H7 (cell line): ENCODE measurements around the gene BHMT2. TPM values are rescaled to one million over a fixed set of nuclear protein-coding genes. Genes with fewer than 3 reads are reported as not detected.

Experiments
- DNase-seq: peaks from one replicate; pipeline ENCODE4 v3.0.0; 2012
- H3K27me3 ChIP-seq: 2 replicates; pipeline ENCODE4 v1.6.0; 2011; ENCODE audit warnings: mild to moderate bottlenecking, low read length; ENCODE audit not compliant: control insufficient read depth, insufficient read depth
- H3K36me3 ChIP-seq: replicated peaks from 2 replicates; pipeline ENCODE4 v1.5.1; 2011; ENCODE audit warnings: low read length; ENCODE audit not compliant: control insufficient read depth, insufficient read depth
- H3K4me3 ChIP-seq: 2 replicates; pipeline ENCODE4 v1.5.1; 2011; ENCODE audit warnings: low read depth, mild to moderate bottlenecking, control low read depth, low read length, moderate library complexity; ENCODE audit not compliant: insufficient read depth
- total RNA-seq: library from RNA; depleted of rRNA; stranded (reverse); fragments of >200 nt; shearing (Covaris generic); gene quantifications from 2 replicates; pipeline ENCODE4 v1.2.3, GENCODE V29; 2014

Gene BHMT2
- total RNA-seq, 1 experiment from 2014 or later: not detected

DNA sequence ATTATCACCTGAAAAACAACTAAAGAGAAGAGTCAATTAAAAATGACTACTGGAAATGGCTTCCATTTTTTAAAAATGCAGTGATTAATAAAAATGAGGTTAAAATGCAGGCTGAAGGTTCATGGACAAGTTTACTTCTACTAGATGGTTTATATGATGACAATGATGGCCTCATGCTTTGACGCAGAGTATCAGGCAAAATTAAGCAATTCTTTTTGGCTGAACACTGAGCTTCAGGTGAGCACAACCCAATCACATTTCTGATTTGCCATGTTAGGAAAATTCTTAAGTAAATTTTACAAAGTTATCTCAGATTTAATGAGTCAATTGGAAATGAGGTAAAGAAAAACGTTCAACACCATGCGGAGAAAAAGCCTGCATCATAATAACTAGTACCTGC, 22.4 kb upstream of the BHMT2 start:
- Histone ChIP-seq H3K4me3 (no peak overlapping the region), H3K36me3 (no peaks in the 10 kb centered on the region), H3K27me3 (no peaks in the 10 kb centered on the region)
- DNase-seq: no peak

DNA sequence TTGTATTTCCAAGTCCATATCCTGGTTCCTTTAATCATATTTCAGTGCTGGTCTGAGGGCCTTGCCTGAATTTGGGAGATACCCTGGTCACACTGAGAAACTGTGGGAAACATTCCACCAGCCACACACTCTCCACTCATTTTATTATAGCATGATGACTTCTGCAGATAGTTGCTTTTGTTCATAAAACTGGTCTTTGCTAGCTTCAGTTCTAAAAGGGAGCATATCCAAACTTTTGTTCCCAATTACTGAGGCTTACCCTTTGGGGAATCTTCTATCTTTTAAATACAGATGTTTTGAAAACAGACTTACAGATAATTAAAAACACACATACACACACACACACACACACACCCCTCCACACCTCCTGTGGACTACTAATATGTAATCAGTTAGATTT, 21.1 kb upstream of the BHMT2 start:
- H3K27me3 ChIP-seq: no peaks in the 10 kb centered on the region
- H3K36me3 ChIP-seq: no peaks in the 10 kb centered on the region
- no peak overlapping the region for H3K4me3 ChIP-seq
- no peak for DNase-seq

DNA sequence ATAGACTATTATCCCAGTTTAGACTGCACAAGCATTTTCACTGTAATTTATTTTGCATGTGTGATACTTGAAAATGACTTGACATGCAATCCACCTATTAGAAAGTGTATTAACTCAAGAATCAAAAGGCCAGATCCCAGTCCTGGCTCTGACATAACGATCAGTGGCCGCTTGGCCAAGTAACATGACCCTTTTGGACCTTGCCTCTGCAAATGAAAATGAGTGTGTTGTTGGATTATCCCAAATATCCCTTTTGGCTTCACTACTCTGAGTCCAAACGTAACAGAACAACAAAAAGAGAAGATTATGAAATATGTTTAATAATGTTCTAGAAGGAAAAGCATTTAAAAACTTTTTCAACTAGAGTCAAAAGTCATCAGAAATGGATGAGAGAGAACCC, 19.1 kb upstream of the BHMT2 start:
- no peak for DNase-seq
- H3K27me3 ChIP-seq: no peaks in the 10 kb centered on the region
- no peaks in the 10 kb centered on the region for H3K36me3 ChIP-seq
- no peak overlapping the region for H3K4me3 ChIP-seq

DNA sequence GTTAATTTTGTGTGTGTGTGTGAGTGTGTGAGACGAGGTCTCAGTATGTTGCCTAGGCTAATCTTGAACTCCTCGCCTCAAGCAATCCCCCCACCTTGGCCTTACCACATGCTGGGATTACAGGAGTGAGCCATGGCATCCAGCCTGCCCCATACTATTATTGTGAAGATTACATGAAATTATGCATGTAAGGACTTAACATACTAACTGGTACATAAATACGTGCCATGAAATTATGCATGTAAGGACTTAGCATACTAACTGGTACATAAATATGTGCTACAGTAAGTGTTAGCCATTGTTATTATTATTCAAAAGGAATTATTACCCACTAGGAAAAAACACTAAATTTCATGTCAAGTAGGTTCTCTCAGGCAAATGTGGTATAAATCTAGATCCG, 16.2 kb upstream of the BHMT2 start:
- no peaks in the 10 kb centered on the region for H3K36me3 ChIP-seq
- H3K4me3 ChIP-seq: no peak overlapping the region
- DNase-seq: no peak
- no peaks in the 10 kb centered on the region for H3K27me3 ChIP-seq

DNA sequence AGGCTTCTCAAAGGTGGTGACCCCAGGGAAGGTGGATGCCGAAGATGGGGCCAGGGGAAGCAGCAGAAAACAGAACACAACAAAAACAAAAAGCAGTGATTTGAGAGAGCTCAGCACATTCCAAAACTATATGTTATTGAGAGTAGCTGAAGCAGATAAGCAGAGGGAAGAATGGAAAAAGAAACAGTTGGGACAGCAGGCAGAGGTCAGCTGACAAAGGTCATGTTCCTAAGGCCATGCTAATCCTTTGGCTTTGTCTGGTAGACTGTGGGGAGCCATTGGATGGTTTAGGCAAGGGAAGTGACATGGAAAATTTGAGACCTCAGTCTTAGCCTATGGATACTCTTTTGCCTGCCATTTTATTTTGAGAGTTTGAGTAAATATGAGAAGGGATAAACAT, 14.6 kb upstream of the BHMT2 start:
- no peaks in the 10 kb centered on the region for H3K27me3 ChIP-seq
- H3K4me3 ChIP-seq: no peak overlapping the region
- no peak for DNase-seq
- no peaks in the 10 kb centered on the region for H3K36me3 ChIP-seq

DNA sequence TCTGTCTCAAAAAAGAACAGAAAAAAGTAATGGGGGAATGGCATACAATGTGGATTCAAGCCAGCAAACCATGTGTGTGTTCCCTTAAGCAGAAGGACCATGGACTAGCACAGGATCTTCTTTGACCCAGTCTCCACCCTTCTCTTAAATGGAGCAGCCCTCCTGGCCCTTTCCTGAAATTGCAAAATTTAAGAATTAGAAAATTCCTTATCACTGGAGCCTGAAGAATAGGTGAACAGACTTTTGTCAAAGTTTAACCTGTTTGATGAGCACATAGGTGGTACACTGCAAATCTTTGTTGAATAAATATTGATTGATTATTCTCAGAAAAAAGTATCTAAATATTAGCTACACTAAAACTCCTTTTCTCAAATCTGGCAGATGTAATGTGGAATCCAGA, 12.7 kb upstream of the BHMT2 start:
- Histone ChIP-seq H3K4me3 (no peak overlapping the region), H3K36me3 (no peaks in the 10 kb centered on the region), H3K27me3 (no peaks in the 10 kb centered on the region)
- DNase-seq: no peak

DNA sequence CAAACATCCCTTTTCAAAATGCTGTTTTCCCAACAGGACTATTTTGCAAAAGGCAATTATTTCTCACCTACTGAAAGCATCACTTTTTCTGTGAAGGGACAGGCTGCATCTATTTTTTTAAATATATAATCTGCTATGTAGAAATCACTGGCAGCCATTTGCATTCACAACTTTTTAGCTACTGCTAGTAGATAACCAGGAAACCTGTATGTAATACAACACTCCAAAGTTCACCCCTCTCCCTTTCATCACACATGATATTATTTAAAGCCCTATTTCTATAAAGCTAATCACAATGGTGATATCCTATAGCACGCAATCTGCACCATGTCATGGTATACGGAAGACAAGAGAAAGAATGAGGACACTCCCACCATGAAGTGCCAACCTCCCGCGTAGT, 9.9 kb upstream of the BHMT2 start:
- no peaks in the 10 kb centered on the region for H3K27me3 ChIP-seq
- DNase-seq: no peak
- H3K4me3 ChIP-seq: no peak overlapping the region
- no peaks in the 10 kb centered on the region for H3K36me3 ChIP-seq

DNA sequence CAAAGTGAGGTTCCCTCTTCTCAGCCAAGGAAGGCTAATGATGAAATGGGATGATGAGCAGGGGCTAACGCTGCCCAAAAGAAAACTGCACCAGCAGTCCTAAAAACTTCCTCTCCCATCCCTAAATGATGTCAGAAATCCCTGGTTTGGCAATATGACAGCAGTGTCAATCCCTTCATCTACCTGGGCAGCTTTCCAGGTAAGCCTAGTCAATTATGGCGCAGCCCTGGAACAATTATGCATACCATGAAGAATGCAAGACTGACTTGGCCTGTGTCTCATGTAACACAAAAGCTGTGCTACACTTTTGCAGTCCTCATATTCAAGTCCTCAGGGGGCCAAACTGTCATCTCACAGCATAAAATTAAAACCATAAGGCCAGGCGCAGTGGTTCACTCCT, 7.1 kb upstream of the BHMT2 start:
- no peaks in the 10 kb centered on the region for H3K27me3 ChIP-seq
- H3K36me3 ChIP-seq: no peaks in the 10 kb centered on the region
- no peak for DNase-seq
- H3K4me3 ChIP-seq: no peak overlapping the region

DNA sequence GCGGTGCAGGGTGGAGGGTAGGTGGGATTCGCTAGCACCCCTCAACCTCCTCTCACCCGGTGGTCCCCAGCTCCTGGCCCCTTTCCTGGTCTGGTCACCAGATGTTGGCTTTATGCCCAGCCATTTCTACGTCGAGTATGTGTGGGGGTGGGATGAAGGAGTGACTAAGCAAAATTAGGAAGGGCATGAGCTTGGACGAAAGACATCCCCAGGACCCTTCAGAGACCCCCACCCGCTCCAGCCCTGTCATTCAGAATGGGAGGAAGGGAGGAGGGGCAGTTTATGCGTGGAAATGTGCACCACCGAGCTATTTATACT, 742 bp downstream of the BHMT2 start:
- Histone ChIP-seq H3K27me3 (no peaks in the 10 kb centered on the region), H3K4me3 (no peak overlapping the region), H3K36me3 (no peaks in the 10 kb centered on the region)
- no peak for DNase-seq

DNA sequence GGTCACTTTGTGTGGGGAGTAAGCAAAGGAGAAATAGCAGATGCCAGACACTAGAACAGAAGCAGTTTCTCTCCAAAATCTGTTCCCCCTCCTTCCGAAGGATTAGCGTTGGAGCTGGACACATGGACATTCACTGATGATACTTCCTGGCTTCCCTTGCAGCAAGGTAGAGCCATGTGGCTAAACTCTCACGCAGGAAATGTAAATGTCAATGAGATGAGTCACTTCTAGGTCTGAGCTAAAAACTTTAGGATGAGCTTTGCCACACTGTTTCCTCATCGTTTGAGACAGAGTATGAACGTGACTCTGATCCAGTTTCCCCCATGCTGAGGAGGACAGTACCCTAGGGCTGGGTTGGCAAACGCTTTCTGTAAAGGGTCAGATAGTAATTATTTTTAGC, 5.1 kb downstream of the BHMT2 start:
- Histone ChIP-seq H3K36me3 (no peaks in the 10 kb centered on the region), H3K27me3 (no peaks in the 10 kb centered on the region), H3K4me3 (no peak overlapping the region)
- DNase-seq: no peak

DNA sequence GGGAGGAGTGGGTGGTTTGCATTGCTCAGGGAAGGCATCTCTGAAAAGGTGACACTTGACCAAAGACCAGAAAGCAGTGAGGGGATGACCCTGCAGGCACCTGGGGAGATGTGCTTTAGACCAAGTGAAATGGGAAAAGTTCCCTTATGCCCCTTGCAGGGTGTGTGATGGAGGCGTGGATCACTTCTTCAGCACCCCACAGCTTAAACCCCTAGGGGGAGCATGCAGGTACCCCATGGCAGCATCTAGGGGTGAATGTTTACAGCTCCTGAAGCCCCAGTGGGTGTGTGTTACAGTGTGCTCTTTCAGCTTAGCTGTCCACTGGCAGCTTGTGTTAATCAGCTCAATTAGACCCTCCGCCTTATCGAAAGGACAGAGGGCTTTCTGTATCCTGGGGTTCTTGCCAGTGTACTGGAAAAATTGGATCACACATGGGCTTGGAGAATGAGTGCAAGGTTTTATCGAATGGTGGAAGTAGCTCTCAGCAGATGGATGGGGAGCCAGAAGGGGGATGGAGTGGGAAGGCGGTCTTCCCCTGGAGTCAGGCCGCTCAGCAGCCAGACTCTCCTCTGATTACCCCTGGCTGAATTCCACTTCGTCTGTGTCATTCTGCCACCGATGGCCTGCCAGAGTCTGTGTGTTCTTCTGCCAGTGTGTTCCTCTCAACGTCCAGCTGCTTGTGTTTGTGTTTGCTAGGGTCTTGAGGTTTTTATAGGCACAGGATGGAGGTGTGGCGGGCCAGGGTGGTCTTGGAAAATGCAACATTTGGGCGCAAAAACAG, 6.3 kb downstream of the BHMT2 start:
- H3K36me3 ChIP-seq: no peaks in the 10 kb centered on the region
- DNase-seq: no peak
- H3K4me3 ChIP-seq: no peak overlapping the region
- H3K27me3 ChIP-seq: no peaks in the 10 kb centered on the region

DNA sequence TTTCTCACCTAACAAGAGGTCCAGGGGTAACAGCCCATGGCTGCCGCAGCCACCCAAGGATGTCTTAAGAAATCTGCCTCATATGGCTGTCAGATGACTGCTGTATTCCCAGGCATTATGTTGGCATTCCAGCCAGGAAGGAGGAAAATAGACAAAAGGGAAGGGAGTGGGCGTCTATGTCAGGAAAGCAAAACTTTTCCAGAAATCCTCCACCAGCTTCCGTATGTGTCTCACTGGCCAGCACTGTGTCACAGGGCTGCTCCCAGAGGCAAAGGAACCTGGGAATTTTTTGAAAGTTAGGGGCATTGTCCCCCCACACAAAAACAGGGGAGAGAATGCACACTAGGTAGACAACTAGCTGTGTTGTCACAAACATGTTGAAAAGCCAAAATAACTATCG, 7.3 kb downstream of the BHMT2 start:
- Histone ChIP-seq H3K27me3 (no peaks in the 10 kb centered on the region), H3K4me3 (no peak overlapping the region), H3K36me3 (no peaks in the 10 kb centered on the region)
- DNase-seq: no peak

DNA sequence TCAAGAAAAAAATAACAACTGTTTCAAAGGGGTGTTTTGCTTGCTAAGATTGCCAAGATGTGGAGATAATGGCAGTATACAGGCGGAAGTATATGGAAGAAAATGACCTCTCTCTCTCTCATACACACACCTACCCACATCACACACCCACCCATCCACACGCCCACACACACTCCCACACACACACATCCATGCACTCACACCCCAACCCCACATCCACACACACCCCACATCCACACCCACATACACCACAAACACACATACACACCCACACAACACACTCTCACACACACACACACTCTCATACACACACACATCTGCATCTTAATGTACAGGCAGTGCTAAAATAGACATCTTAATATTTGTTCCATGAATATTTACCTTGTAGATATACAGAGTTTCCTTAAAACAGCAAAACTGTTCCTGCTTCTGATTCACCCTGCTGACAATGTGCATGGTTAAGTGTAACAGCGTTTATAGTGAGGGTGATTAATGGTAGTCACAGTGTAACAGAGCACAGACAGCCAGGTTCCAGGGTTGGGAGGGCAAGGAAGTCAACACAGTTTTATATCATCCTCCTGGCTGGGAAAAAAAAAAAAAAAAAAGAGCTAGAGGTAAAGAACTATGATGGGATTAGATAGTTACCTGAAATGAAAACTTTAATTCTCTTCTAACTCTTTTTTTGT, 8.3 kb downstream of the BHMT2 start:
- no peaks in the 10 kb centered on the region for H3K27me3 ChIP-seq
- no peak for DNase-seq

DNA sequence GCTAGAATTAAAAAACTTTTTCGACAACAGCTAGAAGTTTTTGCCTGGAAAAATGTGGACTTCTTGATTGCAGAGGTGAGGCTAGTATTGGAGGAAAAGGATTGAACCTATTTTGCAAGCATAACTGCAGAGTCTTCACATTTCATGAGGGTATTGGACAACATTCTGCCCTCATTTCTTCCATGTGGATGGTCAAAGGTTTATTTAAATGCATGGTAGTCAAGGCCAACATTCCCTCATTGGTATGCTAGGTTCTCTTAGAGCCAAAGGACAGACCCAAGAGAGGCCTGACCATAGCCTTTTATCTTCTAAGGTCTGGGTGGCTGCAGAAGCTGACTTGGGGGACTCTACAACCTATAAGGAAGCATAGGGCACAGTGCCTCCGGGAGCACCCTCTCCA, 11.2 kb downstream of the BHMT2 start:
- DNase-seq: no peak
- Histone ChIP-seq H3K27me3 (no peaks in the 10 kb centered on the region), H3K4me3 (no peak overlapping the region), H3K36me3 (no peaks in the 10 kb centered on the region)

More for the DNA sequence above, 8.3 kb downstream of the BHMT2 start:
- no peak overlapping the region for H3K4me3 ChIP-seq
- H3K36me3 ChIP-seq: no peaks in the 10 kb centered on the region

DNA sequence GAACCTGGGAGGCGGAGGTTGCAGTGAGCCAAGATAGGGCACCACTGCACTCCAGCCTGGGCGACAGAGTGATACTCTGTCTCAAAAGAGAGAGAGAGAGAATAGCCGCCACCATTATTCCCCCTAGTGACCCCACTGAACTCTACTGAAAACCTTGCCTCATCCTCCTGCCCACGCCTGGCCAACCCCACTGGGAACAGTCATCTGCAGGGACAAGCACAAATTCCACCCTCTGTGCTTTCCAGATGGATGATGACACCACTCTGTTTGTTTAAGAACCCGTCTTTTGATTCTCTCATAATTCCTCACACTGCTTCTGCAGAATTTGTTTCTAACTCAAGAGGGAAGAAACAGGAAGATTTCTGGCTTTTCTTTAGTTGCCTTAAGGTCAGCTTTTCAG, 12.2 kb downstream of the BHMT2 start:
- H3K36me3 ChIP-seq: no peaks in the 10 kb centered on the region
- no peak for DNase-seq
- H3K27me3 ChIP-seq: no peaks in the 10 kb centered on the region
- no peak overlapping the region for H3K4me3 ChIP-seq
